ENCODE measurements around the gene DALRD3. TPM values are rescaled to one million over a fixed set of nuclear protein-coding genes. Genes with fewer than 3 reads are reported as not detected.
A peak's percentile ranks its signal among the peaks of the same experiment; 100 is the strongest.

DALRD3 gene
- total RNA-seq, 1 donor from 2014 or later: 55.2 TPM

DNA sequence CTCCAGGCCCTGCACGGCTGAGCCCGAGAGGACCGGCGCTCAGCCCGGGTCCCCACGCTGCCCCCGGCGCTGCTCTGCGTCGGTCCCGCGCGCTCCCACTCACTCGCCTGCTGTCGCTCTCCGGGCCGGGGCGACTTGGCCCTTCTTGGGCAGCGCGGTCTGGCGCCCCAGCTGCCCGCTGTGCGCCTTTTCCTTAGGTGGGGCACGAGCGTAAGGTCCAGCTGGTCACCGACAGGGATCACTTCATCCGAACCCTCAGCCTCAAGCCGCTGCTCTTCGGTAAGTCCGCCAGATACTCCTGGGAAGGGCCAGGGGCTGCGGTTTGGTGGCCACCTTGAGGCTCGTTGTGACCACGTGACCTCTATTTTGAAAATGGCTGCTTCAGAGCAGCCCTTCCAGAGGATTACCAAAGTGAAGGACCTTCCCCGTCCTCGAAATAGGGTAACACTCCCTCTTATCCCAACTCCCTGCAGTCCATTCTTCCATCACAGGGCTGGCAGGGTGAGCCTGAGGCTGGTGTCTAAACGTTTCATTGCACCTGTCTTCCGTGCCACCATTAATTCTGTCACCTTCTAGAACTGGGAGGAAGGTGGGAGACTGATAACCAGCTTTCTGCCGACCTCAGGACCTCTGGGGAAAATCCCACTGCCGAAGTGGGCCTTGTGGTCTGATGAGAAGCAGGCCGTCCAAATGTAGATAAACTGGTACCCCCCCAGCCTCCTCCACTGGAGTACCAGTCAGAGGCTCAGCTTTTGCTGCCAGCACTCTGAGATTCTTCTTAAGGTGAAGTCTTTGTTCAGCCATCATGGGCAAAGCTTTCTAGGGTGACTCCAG is 27.5 kb downstream of the DALRD3 start:
- TF ChIP-seq CTCF (IDR thresholded peaks at IDR 0.05; ENCODE audit: insufficient read depth, low read length, poor library complexity, severe bottlenecking): no peak
- no peaks in the 10 kb centered on the region for H3K27me3 ChIP-seq (ENCODE audit: control insufficient read depth, insufficient read depth, low read length)
- H3K4me3 ChIP-seq (ENCODE audit: low read depth, low read length): peak overlapping the region; percentile 94
- no peaks in the 10 kb centered on the region for H3K36me3 ChIP-seq (ENCODE audit: control insufficient read depth, insufficient read depth, low read length)
- no peak for DNase-seq (ENCODE audit: low read depth)

- peak; percentile 65 for DNase-seq (ENCODE audit: low read depth)
- Histone ChIP-seq H3K4me3 (ENCODE audit: low read depth, low read length) (peak within 1 kb of the TSS; percentile 94), H3K27me3 (ENCODE audit: control insufficient read depth, insufficient read depth, low read length) (no peaks in the 10 kb centered on the region), H3K36me3 (ENCODE audit: control insufficient read depth, insufficient read depth, low read length) (no peaks in the 10 kb centered on the region)
- peak; percentile 43 for TF ChIP-seq CTCF (IDR thresholded peaks at IDR 0.05; ENCODE audit: insufficient read depth, low read length, poor library complexity, severe bottlenecking)
Observed at GRCh38 chr3:48989796-48990635, 28.4 kb downstream of the DALRD3 start, which contains the start of gene P4HTM. TSS of gene P4HTM (plus strand) at chr3:48990241. CDS start at chr3:48990257, 16 bp downstream.

DNA sequence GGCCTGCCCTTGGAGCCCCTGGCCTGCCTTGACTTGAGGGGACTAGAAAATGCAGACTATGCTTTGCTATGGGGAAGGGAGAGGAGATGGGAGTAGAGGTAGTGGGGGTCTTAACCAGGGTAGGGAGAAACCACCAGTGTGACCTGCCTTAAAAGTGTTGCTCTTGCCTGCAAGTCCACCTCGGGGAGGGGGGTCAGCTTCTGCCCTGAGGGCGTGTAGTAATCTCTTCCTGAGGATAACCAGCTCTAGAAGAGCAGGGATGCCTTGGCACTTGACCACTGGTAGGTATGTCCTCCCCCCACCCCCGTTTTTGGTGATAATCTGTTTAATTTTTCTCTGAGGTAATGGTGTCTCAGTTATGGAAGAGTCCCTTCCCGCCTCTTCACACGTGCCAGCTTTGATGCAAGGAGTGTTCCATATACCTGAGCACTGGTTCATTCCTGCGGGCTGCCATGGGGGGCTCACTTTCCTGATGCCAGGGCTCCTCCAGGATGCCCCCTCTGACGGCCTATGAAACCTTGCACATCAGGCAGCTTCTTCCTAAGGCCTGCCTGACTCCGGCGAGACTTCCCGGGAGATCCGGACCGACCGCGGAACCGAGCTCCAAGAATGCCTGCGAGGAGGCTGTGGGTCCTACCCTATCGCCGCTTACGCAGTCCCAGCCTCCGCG is 29.1 kb downstream of the DALRD3 start:
- Histone ChIP-seq H3K27me3 (ENCODE audit: control insufficient read depth, insufficient read depth, low read length) (no peaks in the 10 kb centered on the region), H3K4me3 (ENCODE audit: low read depth, low read length) (peak overlapping the region; percentile 94), H3K36me3 (ENCODE audit: control insufficient read depth, insufficient read depth, low read length) (no peaks in the 10 kb centered on the region)
- TF ChIP-seq CTCF (IDR thresholded peaks at IDR 0.05; ENCODE audit: insufficient read depth, low read length, poor library complexity, severe bottlenecking): no peak
- no peak for DNase-seq (ENCODE audit: low read depth)

DNA sequence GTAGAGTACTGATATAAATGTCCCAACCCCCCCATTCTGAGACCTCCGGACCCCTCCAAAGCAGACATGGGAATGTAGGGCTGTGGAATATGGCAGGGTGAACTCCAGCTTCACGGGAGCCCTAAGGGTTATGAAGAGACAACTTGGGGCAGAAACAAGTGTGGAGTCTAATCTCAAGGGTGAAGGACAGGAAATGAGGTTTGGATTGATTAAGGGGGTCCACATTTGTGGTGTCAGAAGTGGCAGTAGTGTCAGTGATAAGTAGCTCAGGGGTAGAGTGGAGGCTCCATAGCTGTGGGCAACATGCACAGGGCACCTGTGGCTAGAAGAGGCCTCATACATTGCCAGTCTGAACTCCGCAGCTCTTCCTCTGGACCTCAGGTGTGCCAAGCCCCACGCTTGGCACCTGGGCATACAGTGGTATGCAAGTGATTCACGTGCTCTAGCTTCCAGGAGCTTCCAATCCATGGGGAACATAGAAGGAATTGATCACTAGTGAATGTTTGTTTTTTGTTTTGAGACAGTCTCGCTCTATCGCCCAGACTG is 32.5 kb downstream of the DALRD3 start:
- H3K36me3 ChIP-seq (ENCODE audit: control insufficient read depth, insufficient read depth, low read length): peaks cover 2% of the 10 kb centered on the region
- TF ChIP-seq CTCF (IDR thresholded peaks at IDR 0.05; ENCODE audit: insufficient read depth, low read length, poor library complexity, severe bottlenecking): no peak
- no peak for DNase-seq (ENCODE audit: low read depth)
- H3K27me3 ChIP-seq (ENCODE audit: control insufficient read depth, insufficient read depth, low read length): no peaks in the 10 kb centered on the region
- no peak overlapping the region for H3K4me3 ChIP-seq (ENCODE audit: low read depth, low read length)

- no peak for TF ChIP-seq CTCF (IDR thresholded peaks at IDR 0.05; ENCODE audit: insufficient read depth, low read length, poor library complexity, severe bottlenecking)
- no peaks in the 10 kb centered on the region for H3K27me3 ChIP-seq (ENCODE audit: control insufficient read depth, insufficient read depth, low read length)
- no peak for DNase-seq (ENCODE audit: low read depth)
- no peak overlapping the region for H3K4me3 ChIP-seq (ENCODE audit: low read depth, low read length)
- peaks cover 2% of the 10 kb centered on the region for H3K36me3 ChIP-seq (ENCODE audit: control insufficient read depth, insufficient read depth, low read length)
Observed at GRCh38 chr3:48984663-48985062, 33.7 kb downstream of the DALRD3 start.

Measured in kidney epithelial cell (primary cell).